RWPE2 (cell line): ENCODE data around the gene MT1H.
A peak's percentile ranks its signal among the peaks of the same experiment; 100 is the strongest.

Experiments
- ATAC-seq: fragments of 200-7000 bp; cut with Tn5 transposase; 3 replicates; pipeline ENCODE4 v1.9.1; 2021; ENCODE audit warnings: low read depth
- DNase-seq: peaks from one replicate; pipeline ENCODE4 v3.0.0-alpha.2; 2020; ENCODE audit warnings: low spot score
- H3K27ac ChIP-seq: fragments of 450-650 bp; 2 replicates; pipeline ENCODE4 v1.5.1; 2017; ENCODE audit warnings: mild to moderate bottlenecking; ENCODE audit not compliant: poor library complexity, severe bottlenecking
- H3K27me3 ChIP-seq: fragments of 250-450 bp; sonication (Bioruptor Pico); 2 replicates; pipeline ENCODE4 v1.5.1; 2021; ENCODE audit warnings: mild to moderate bottlenecking, moderate library complexity; ENCODE audit not compliant: insufficient read depth, poor library complexity, severe bottlenecking
- H3K36me3 ChIP-seq: fragments of 250-450 bp; sonication (Bioruptor Pico); 2 replicates; pipeline ENCODE4 v1.5.1; 2020; ENCODE audit warnings: low read depth, mild to moderate bottlenecking, moderate library complexity
- H3K4me1 ChIP-seq: fragments of 250-450 bp; sonication (Bioruptor Pico); 2 replicates; pipeline ENCODE4 v1.5.1; 2021; ENCODE audit warnings: mild to moderate bottlenecking, moderate library complexity; ENCODE audit not compliant: insufficient read depth, poor library complexity, severe bottlenecking
- H3K4me3 ChIP-seq: fragments of 250-450 bp; sonication (Bioruptor Pico); 2 replicates; pipeline ENCODE4 v1.5.1; 2021; ENCODE audit warnings: mild to moderate bottlenecking, moderate library complexity; ENCODE audit not compliant: severe bottlenecking
- H3K9me3 ChIP-seq: fragments of 250-450 bp; sonication (Bioruptor Pico); 2 replicates; pipeline ENCODE4 v1.5.1; 2021; ENCODE audit warnings: mild to moderate bottlenecking, moderate library complexity; ENCODE audit not compliant: severe bottlenecking
- CTCF ChIP-seq: fragments of 450-650 bp; IDR thresholded peaks from one replicate; pipeline ENCODE4 v1.5.1; 2017; ENCODE audit warnings: mild to moderate bottlenecking, moderate library complexity; ENCODE audit not compliant: poor library complexity, severe bottlenecking

Gene MT1H

GRCh38 chr16:56641166-56641565, 28.4 kb upstream of the MT1H start:
- H3K4me1 ChIP-seq, result no peaks in the 10 kb centered on the region
- H3K36me3 ChIP-seq, result no peaks in the 10 kb centered on the region
- H3K4me3 ChIP-seq, result no peak overlapping the region
- ATAC-seq (no peak), DNase-seq (no peak)
- H3K9me3 ChIP-seq, result no peaks in the 10 kb centered on the region
- TF ChIP-seq CTCF, result no peak
- no peaks in the 10 kb centered on the region for H3K27me3 ChIP-seq
- no peak overlapping the region for H3K27ac ChIP-seq

DNA sequence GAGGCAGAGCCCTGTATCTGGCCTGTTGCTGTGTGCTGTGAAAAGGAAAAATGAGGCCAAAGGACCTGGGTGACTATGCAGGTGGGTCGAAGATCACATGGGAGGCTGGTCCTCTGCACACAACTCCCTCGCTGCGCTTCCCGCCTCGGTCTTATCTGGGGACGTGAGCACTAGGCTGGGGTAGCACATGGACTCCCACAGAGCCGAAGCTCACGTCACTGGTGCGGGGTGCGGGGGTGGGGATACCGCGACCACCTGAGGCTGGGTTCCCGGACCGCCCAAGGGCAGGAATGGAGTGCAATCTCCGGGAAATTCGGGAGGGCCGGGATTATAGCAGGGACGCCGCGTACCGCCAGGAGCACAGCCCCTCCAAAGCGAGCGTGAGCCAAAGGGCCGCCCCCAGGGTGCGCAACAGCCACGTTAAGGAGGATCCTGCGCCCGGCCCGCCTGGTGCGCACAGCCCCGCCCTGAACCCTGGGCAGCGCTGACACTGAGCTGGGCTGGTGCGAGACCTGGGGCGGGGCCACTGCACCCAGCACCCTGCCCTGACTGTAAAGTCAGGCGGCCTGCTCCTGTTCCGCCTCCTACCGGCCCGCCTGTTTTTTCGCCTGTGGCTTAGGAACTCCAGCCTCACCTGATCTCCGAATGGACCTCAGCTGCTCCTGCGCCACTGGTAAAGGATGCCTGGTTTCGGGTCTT, 26.4 kb upstream of the MT1H start:
- Histone ChIP-seq H3K4me3 (no peak overlapping the region), H3K4me1 (no peaks in the 10 kb centered on the region), H3K27me3 (no peaks in the 10 kb centered on the region), H3K36me3 (no peaks in the 10 kb centered on the region), H3K9me3 (no peaks in the 10 kb centered on the region), H3K27ac (no peak overlapping the region)
- ATAC-seq, result peak; percentile 88
- no peak for DNase-seq
- peak; percentile 30 for TF ChIP-seq CTCF

GRCh38 chr16:56643833-56644232, 25.8 kb upstream of the MT1H start:
- no peaks in the 10 kb centered on the region for H3K4me1 ChIP-seq
- no peaks in the 10 kb centered on the region for H3K9me3 ChIP-seq
- H3K4me3 ChIP-seq, result no peak overlapping the region
- ATAC-seq (no peak), DNase-seq (no peak)
- no peak for TF ChIP-seq CTCF
- H3K27ac ChIP-seq, result no peak overlapping the region
- H3K36me3 ChIP-seq, result no peaks in the 10 kb centered on the region
- H3K27me3 ChIP-seq, result no peaks in the 10 kb centered on the region

GRCh38 chr16:56645311-56645710, 24.3 kb upstream of the MT1H start:
- ATAC-seq (no peak), DNase-seq (no peak)
- Histone ChIP-seq H3K4me1 (peaks cover 14% of the 10 kb centered on the region), H3K27ac (no peak overlapping the region), H3K4me3 (no peak overlapping the region), H3K27me3 (no peaks in the 10 kb centered on the region), H3K9me3 (no peaks in the 10 kb centered on the region), H3K36me3 (no peaks in the 10 kb centered on the region)
- no peak for TF ChIP-seq CTCF

DNA sequence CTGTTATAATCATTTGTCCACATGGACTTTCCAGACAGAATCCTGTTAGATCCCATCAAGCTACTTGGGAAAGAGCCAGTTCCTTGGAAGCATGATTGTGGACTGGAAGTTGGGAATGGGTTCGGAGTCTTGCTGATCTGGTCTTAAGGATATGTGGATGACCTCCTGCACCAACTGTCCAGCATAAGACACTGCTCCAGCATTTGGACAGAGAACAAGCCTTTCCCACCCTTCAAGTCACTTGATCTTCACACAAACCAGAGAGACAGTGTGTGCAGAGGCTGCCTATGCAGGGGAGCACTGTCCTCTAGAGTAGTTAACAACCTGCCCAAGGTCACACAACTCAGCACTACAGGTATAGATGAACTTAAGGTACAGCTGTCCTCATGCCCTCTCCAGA, 23.8 kb upstream of the MT1H start:
- no peak for DNase-seq
- H3K4me3 ChIP-seq, result no peak overlapping the region
- H3K27ac ChIP-seq, result no peak overlapping the region
- H3K4me1 ChIP-seq, result peaks cover 14% of the 10 kb centered on the region
- H3K27me3 ChIP-seq, result no peaks in the 10 kb centered on the region
- no peak for TF ChIP-seq CTCF
- H3K36me3 ChIP-seq, result no peaks in the 10 kb centered on the region
- no peak for ATAC-seq
- H3K9me3 ChIP-seq, result no peaks in the 10 kb centered on the region
